Measurements from ENCODE around the gene MOK. TPM values are rescaled to one million over a fixed set of nuclear protein-coding genes. Genes with fewer than 3 reads are reported as not detected.

Gene MOK
- total RNA-seq, 1 experiment from 2014 or later, result 2.8 TPM

GRCh38 chr14:102333795-102334705 is 29.1 kb upstream of the MOK start:
- no peaks in the 10 kb centered on the region for H3K27me3 ChIP-seq (ENCODE audit: insufficient read depth, low read length)
- no peak overlapping the region for H3K56ac ChIP-seq (ENCODE audit: insufficient read length, low read depth, low read length)
- H3K9me3 Mint-ChIP-seq, result no peaks in the 10 kb centered on the region
- H3K4me3 Mint-ChIP-seq, result no peak overlapping the region
- no peak overlapping the region for H2BK20ac ChIP-seq (ENCODE audit: low read depth, low read length, poor library complexity, severe bottlenecking)
- H4K5ac ChIP-seq (ENCODE audit: insufficient read length, low read depth, low read length), result no peak overlapping the region
- H3K79me1 ChIP-seq (ENCODE audit: insufficient read depth, low read depth, low read length, poor library complexity, severe bottlenecking), result no peaks in the 10 kb centered on the region
- no peak overlapping the region for H2BK12ac ChIP-seq (ENCODE audit: insufficient read length, low read depth, low read length)
- no peaks in the 10 kb centered on the region for H3K79me2 ChIP-seq (ENCODE audit: insufficient read depth, low read length)
- H3K18ac ChIP-seq (ENCODE audit: insufficient read length, low read depth, low read length), result no peak overlapping the region
- H3K4me1 ChIP-seq (ENCODE audit: insufficient read depth, low read length), result no peaks in the 10 kb centered on the region
- no peak overlapping the region for H3K4me2 ChIP-seq (ENCODE audit: insufficient read depth, insufficient read length, low read length)
- no peak overlapping the region for H2BK5ac ChIP-seq (ENCODE audit: insufficient read length, low read length)
- no peak overlapping the region for H4K91ac ChIP-seq (ENCODE audit: insufficient read length, low read depth, low read length)
- DNase-seq, result no peak
- H2AFZ ChIP-seq (ENCODE audit: low read length), result no peak overlapping the region
- H3K27me3 Mint-ChIP-seq (ENCODE audit: low read depth), result no peaks in the 10 kb centered on the region
- H4K20me1 ChIP-seq (ENCODE audit: control insufficient read depth, insufficient read depth, insufficient read length), result no peaks in the 10 kb centered on the region
- peaks cover 0 to 5% of the 10 kb centered on the region in 2 experiments; a peak in 1 of 4 replicates for H3K4me1 Mint-ChIP-seq
- 100% methylated on average over 1 of the region's 13 CpGs for WGBS (ENCODE audit: extremely low coverage, insufficient read length, low lambda C conversion rate)
- no peak overlapping the region for H4K8ac ChIP-seq (replicated peaks; ENCODE audit: insufficient read length, low read depth, low read length)
- no peak overlapping the region for H2BK120ac ChIP-seq (ENCODE audit: low read depth, low read length, poor library complexity, severe bottlenecking)
- no peak overlapping the region for H3T11ph ChIP-seq (ENCODE audit: low read length)
- no peak overlapping the region for H3K23ac ChIP-seq (ENCODE audit: insufficient read length, low read depth, low read length)
- peaks cover 8 to 50% (median 46%) of the 10 kb centered on the region in 3 experiments for H3K36me3 Mint-ChIP-seq (ENCODE audit: insufficient read depth in 1 of 3, low read depth in 3 of 3)
- no peak for TF ChIP-seq CTCF (conservative IDR thresholded peaks at IDR 0.05)
- H2AK5ac ChIP-seq (ENCODE audit: insufficient read length, low read length), result no peak overlapping the region
- H3K9ac ChIP-seq (ENCODE audit: extremely low read depth, insufficient read length, low read length), result no peak overlapping the region
- H3K9me3 ChIP-seq (ENCODE audit: control insufficient read depth, low read depth, low read length), result no peaks in the 10 kb centered on the region
- no peak overlapping the region for H3K4ac ChIP-seq (ENCODE audit: low read depth, low read length)
- no peak overlapping the region for H2BK15ac ChIP-seq (ENCODE audit: low read depth, low read length)
- peak overlapping the region; percentile 9 to 68 (median 10); a peak in 4 of 7 replicates for H3K27ac Mint-ChIP-seq
- no peak overlapping the region for H3K27ac ChIP-seq (ENCODE audit: insufficient read length, low read depth, low read length)
- no peak overlapping the region for H3K14ac ChIP-seq (ENCODE audit: insufficient read depth, low read length)
- no peaks in the 10 kb centered on the region for H3K23me2 ChIP-seq (ENCODE audit: insufficient read length, low read depth, low read length, poor library complexity, severe bottlenecking)

Data from H9 (cell line).